ENCODE data around the gene DPEP3. TPM values are rescaled to one million over a fixed set of nuclear protein-coding genes. Genes with fewer than 3 reads are reported as not detected.

Gene DPEP3
- total RNA-seq, 1 experiment from 2014 or later: 1.6 TPM

DNA sequence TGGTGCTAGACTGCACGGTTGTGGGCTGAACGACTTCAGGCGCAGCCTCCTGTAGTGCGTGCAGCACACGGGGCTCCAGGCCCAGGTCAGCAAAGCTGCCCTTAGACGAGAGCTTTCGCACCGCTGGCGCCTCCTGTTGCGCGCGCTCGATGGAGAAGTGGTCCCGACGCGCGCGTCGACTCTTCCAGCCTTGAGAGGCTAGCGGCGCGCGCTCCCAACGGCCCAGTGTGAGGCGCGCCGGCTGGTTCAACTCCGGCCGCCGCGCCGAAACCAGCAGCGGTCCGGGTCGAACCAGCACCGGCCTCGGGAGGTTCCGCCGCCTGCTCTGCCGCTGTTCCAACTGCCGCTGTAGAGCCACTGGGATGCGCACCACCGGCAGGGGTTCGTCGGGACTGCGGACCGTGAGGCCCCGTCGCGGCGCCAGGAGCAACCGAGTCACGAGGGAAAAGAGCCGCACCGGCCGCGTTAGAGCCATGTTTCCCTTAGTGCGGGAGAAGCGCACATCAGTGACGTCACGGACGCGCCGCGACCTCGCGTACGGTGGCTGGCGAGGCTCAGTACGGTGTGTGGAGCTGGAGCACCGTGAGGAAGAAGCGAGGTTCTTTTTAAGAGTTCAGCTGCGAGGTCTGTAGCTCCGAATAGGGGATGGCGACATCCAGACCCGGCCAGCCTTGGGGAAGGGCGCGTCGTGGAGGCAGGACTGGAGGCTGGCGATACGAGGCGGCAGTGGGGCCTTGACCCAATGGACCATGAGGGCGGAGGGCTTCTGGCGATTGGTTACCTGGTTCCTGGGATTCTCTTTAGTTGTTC, 42.6 kb upstream of the DPEP3 start, which contains the start of the genes DDX28 and DUS2 (continued):
- TF ChIP-seq OVOL2 (CRISPR knock-in tag; IDR thresholded peaks at IDR 0.05; ENCODE audit: borderline replicate concordance) (no peak), GABPB1 (CRISPR knock-in tag; IDR thresholded peaks at IDR 0.05) (peak; percentile 77), EMX1 (CRISPR knock-in tag; IDR thresholded peaks at IDR 0.05) (no peak), ESRRA (CRISPR knock-in tag; IDR thresholded peaks at IDR 0.05; ENCODE audit: borderline replicate concordance) (peak; percentile 86; the same call in 1 of the 2 replicates), NFATC4 (CRISPR knock-in tag; IDR thresholded peaks at IDR 0.05) (no peak), KAT7 (CRISPR knock-in tag; IDR thresholded peaks at IDR 0.05; ENCODE audit: borderline replicate concordance) (no peak; the same call in 1 of the 2 replicates), ZNF423 (CRISPR knock-in tag; IDR thresholded peaks at IDR 0.05) (no peak), CREB1 (CRISPR knock-in tag; IDR thresholded peaks at IDR 0.05) (peak; percentile 96)

DNA sequence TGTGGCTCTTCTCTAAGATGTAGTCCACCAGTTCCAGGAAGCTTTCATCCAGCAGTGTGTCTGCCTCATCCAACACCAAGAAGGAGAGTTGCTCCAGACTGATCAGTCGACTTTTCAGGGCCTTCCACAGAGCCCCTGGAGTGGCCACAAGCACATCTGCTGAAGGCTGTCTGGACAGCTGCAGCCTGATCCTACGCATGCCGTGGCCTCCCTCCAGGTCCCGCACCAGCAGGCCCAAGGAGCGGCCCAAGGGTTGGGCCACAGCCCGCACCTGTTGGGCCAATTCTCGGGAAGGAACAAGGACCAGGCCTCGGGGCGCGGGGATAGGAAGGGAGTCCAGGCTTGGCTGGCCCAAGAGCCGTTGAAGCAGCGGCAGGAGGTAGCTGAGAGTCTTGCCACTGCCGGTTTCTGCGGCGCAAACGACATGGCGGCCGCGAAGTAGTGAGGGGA, 42.0 kb upstream of the DPEP3 start:
- H3K36me3 Mint-ChIP-seq: peaks cover 9% of the 10 kb centered on the region; the same call in 1 of the 2 replicates
- ChIA-PET POLR2A (interaction anchor here (0.7 kb wide), 1 partner anchor 325 kb away, joined by 3 read pairs; no protein-coding TSS in a partner anchor), CTCF (interaction anchor here (0.9 to 3.2 kb wide), 6 partner anchors 18 to 206 kb away, joined by 3 to 17 read pairs (median 4); no protein-coding TSS in a partner anchor)
- DNase-seq (ENCODE audit: low spot score) (peak; percentile 20), ATAC-seq (peak; percentile 13)
- H3K27me3 Mint-ChIP-seq (ENCODE audit: low read depth): no peaks in the 10 kb centered on the region; the same call in 1 of the 2 replicates
- no peaks in the 10 kb centered on the region for H3K9me3 Mint-ChIP-seq
- H3K4me1 Mint-ChIP-seq: peaks cover 15% of the 10 kb centered on the region
- H3K4me3 Mint-ChIP-seq: peak overlapping the region; percentile 100
- H3K27ac Mint-ChIP-seq: peak overlapping the region; percentile 87
- TF ChIP-seq MLX (CRISPR knock-in tag; IDR thresholded peaks at IDR 0.05) (no peak), RORB (CRISPR knock-in tag; IDR thresholded peaks at IDR 0.05) (no peak), FOXP4 (CRISPR knock-in tag; IDR thresholded peaks at IDR 0.05) (no peak)
- TF ChIP-seq, protein P1, sequence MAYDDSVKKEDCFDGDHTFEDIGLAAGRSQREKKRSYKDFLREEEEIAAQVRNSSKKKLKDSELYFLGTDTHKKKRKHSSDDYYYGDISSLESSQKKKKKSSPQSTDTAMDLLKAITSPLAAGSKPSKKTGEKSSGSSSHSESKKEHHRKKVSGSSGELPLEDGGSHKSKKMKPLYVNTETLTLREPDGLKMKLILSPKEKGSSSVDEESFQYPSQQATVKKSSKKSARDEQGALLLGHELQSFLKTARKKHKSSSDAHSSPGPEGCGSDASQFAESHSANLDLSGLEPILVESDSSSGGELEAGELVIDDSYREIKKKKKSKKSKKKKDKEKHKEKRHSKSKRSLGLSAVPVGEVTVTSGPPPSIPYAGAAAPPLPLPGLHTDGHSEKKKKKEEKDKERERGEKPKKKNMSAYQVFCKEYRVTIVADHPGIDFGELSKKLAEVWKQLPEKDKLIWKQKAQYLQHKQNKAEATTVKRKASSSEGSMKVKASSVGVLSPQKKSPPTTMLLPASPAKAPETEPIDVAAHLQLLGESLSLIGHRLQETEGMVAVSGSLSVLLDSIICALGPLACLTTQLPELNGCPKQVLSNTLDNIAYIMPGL (CRISPR knock-in tag; IDR thresholded peaks at IDR 0.05): no peak

DNA sequence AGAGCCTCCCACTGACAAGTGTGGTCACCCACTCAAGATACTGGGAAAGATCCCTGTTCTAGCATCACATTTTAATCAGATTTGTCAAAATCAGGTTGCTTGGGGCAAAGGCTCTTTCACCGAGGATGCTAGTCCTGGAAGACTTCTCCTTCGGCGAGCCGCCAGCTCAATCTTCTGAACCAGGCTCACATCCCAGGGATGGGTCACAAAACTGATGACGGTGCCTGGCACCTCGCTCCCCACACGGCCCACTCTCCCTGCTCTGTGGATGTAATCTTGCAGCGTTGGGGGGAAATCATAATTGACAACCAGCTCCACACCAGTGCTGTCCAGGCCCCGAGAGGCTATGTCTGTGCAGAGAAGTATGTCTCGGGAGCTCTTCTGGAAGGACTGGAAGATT, 41.2 kb upstream of the DPEP3 start:
- peaks cover 15% of the 10 kb centered on the region for H3K4me1 Mint-ChIP-seq
- CTCF ChIA-PET: interaction anchor here (2.1 to 3.2 kb wide), 3 partner anchors 63 to 205 kb away, joined by 5 to 17 read pairs (median 11); no protein-coding TSS in a partner anchor
- DNase-seq (ENCODE audit: low spot score): no peak
- POLR2A ChIA-PET: interaction anchor here (0.7 kb wide), 1 partner anchor 326 kb away, joined by 3 read pairs; no protein-coding TSS in a partner anchor
- H3K27ac Mint-ChIP-seq: no peak overlapping the region
- no peaks in the 10 kb centered on the region; the same call in 1 of the 2 replicates for H3K27me3 Mint-ChIP-seq (ENCODE audit: low read depth)
- no peaks in the 10 kb centered on the region for H3K9me3 Mint-ChIP-seq
- H3K4me3 Mint-ChIP-seq: peak overlapping the region; percentile 100
- ATAC-seq: no peak
- peaks cover 6% of the 10 kb centered on the region; the same call in 1 of the 2 replicates for H3K36me3 Mint-ChIP-seq
- TF ChIP-seq ERG (CRISPR knock-in tag; IDR thresholded peaks at IDR 0.05) (no peak), CREB1 (CRISPR knock-in tag; IDR thresholded peaks at IDR 0.05) (no peak), ZBTB21 (CRISPR knock-in tag; IDR thresholded peaks at IDR 0.05; ENCODE audit: borderline replicate concordance) (no peak), ZNF219 (CRISPR knock-in tag; IDR thresholded peaks at IDR 0.05; ENCODE audit: borderline replicate concordance) (no peak), ZNF232 (CRISPR knock-in tag; IDR thresholded peaks at IDR 0.05) (no peak), FOXP1 (CRISPR knock-in tag; IDR thresholded peaks at IDR 0.05; ENCODE audit: borderline replicate concordance) (no peak), ATF3 (CRISPR knock-in tag; conservative IDR thresholded peaks at IDR 0.05) (no peak), TCF7 (CRISPR knock-in tag; IDR thresholded peaks at IDR 0.05; ENCODE audit: low read depth) (no peak), EMX1 (CRISPR knock-in tag; IDR thresholded peaks at IDR 0.05) (no peak), SMAD3 (CRISPR knock-in tag; IDR thresholded peaks at IDR 0.05; ENCODE audit: borderline replicate concordance) (no peak), RORB (CRISPR knock-in tag; IDR thresholded peaks at IDR 0.05) (no peak), ZMAT4 (CRISPR knock-in tag; IDR thresholded peaks at IDR 0.05) (no peak), NR3C1 (CRISPR knock-in tag; conservative IDR thresholded peaks at IDR 0.05; ENCODE audit: low read depth) (no peak)

Measured in WTC11 (cell line).